SK-N-MC (cell line): Measurements from ENCODE around the gene DNAJB1.
A peak's percentile ranks its signal among the peaks of the same experiment; 100 is the strongest.

ENCODE experiments used
- EZH2 ChIP-seq: fragments of 200-600 bp; sonication (generic); IDR thresholded peaks from one replicate; pipeline ENCODE4 v1.6.1; 2017; ENCODE audit warnings: antibody characterized with exemption
- FOXP2 ChIP-seq: optimal IDR thresholded peaks from 2 replicates; pipeline ENCODE3; 2011; ENCODE audit warnings: mild to moderate bottlenecking, moderate library complexity; ENCODE audit not compliant: insufficient read depth; ENCODE audit errors: extremely low read length, control extremely low read depth
- POLR2AphosphoS5 ChIP-seq: IDR thresholded peaks from 2 replicates; pipeline ENCODE4 v1.6.1; 2012; ENCODE audit warnings: mild to moderate bottlenecking, low read depth, low read length, borderline replicate concordance

DNA sequence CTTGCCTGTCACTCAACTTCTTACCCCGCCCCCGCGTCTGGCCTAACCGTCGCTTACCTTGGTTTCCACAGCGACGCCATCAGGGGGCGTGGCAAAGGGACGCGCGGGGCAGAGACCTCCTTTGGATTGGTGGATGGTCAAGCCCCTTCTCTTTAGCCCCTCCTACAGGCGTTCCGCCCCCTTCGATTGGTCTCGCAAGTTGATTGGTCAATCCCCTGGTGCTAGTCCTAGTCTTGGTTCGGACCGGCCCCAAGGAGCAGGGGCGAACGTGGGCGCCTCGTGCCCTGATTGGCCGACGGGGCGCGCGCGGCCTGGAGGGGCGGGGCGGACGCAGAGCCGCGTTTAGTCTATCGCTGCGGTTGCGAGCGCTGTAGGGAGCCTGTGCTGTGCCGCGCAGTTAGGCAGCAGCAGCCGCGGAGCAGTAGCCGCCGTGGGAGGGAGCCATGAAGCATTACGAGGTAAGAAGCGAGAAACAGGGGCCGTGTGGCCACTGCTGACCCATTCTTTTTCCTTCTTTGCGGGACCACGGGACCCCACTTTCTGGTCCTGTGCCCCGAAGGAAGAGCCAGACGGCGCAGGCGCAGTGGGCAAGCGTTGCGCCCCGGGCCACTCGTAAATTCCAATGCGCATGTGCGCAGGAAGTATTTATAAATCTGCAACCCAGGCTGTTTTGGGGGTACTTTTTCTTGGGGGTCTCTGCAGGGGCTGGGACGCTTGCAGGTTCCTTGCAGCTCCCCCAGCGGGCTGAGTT, 11.2 kb upstream of the DNAJB1 start, which contains the start of gene TECR:
- TF ChIP-seq POLR2AphosphoS5 (peak; percentile 98), EZH2 (no peak), FOXP2 (peak; percentile 60)
